IMR-90 (cell line): Measurements from ENCODE around the gene DPYD. TPM values are rescaled to one million over a fixed set of nuclear protein-coding genes. Genes with fewer than 3 reads are reported as not detected.

Experiments
- ATAC-seq: fragments of 200-7000 bp; cut with Tn5 transposase; 2 replicates; pipeline ENCODE4 v1.9.1; 2020; ENCODE audit warnings: low read depth, mild to moderate bottlenecking, moderate library complexity
- BruUV-seq: library from RNA; stranded (reverse); fragments of 400-500 nt; replicated peaks from 2 replicates; lab custom pipeline; 2021; lab: Mats Ljungman, UMichigan
- CTCF ChIA-PET: fragments of 300-600 bp; formaldehyde crosslinking; extraction: SDS; loops from one replicate; lab custom pipeline; 2021; ENCODE audit warnings: antibody characterized with exemption; lab: Yijun Ruan, JAX
- POLR2A ChIA-PET: fragments of 300-600 bp; sonication (Branson Sonifier 250); formaldehyde crosslinking; loops from one replicate; lab custom pipeline; 2022; ENCODE audit warnings: antibody characterized with exemption; ENCODE audit not compliant: unreplicated experiment; lab: Charles Lee
- DNase-seq: peaks from one replicate; pipeline ENCODE4 v3.0.0; 2013
- H2AFZ ChIP-seq: replicated peaks from 2 replicates; pipeline ENCODE3; 2013; ENCODE audit warnings: low read length, mild to moderate bottlenecking; ENCODE audit not compliant: poor library complexity
- H2AK5ac ChIP-seq: 2 replicates; pipeline ENCODE4 v1.6.1; 2013; ENCODE audit warnings: low read depth, low read length, inconsistent platforms
- H2AK9ac ChIP-seq: replicated peaks from 2 replicates; pipeline ENCODE3; 2013; ENCODE audit warnings: mild to moderate bottlenecking, low read depth, low read length, moderate library complexity; ENCODE audit not compliant: poor library complexity
- H2BK120ac ChIP-seq: 2 replicates; pipeline ENCODE4 v1.6.1; 2013; ENCODE audit warnings: low read depth, low read length, inconsistent platforms
- H2BK15ac ChIP-seq: 3 replicates; pipeline ENCODE4 v1.6.1; 2013; ENCODE audit warnings: low read depth, low read length, inconsistent platforms
- H2BK20ac ChIP-seq: 2 replicates; pipeline ENCODE4 v1.6.1; 2013; ENCODE audit warnings: low read depth, mild to moderate bottlenecking, inconsistent platforms, low read length, moderate library complexity
- H2BK5ac ChIP-seq: 2 replicates; pipeline ENCODE4 v1.6.1; 2013; ENCODE audit warnings: mild to moderate bottlenecking, low read depth, low read length, inconsistent platforms; ENCODE audit not compliant: poor library complexity, severe bottlenecking
- H3K14ac ChIP-seq: replicated peaks from 2 replicates; pipeline ENCODE4 v1.6.1; 2013; ENCODE audit warnings: low read depth, low read length, inconsistent platforms
- H3K18ac ChIP-seq: 2 replicates; pipeline ENCODE4 v1.6.1; 2013; ENCODE audit warnings: low read depth, low read length, control low read depth
- H3K23ac ChIP-seq: 2 replicates; pipeline ENCODE4 v1.6.1; 2013; ENCODE audit warnings: low read depth, low read length, inconsistent platforms
- H3K27ac ChIP-seq: 2 replicates; pipeline ENCODE4 v1.5.1; 2013; ENCODE audit warnings: mild to moderate bottlenecking, control low read depth, low read length; ENCODE audit not compliant: insufficient read depth
- H3K27me3 ChIP-seq: 2 replicates; pipeline ENCODE4 v1.6.1; 2013; ENCODE audit warnings: low read length; ENCODE audit not compliant: control insufficient read depth, insufficient read depth
- H3K36me3 ChIP-seq: 2 replicates; pipeline ENCODE4 v1.6.1; 2013; ENCODE audit warnings: low read length, mixed read lengths; ENCODE audit not compliant: control insufficient read depth, insufficient read depth
- H3K4ac ChIP-seq: 2 replicates; pipeline ENCODE4 v1.6.1; 2013; ENCODE audit warnings: low read depth, low read length, inconsistent platforms
- H3K4me1 ChIP-seq: 2 replicates; pipeline ENCODE4 v1.6.1; 2013; ENCODE audit warnings: low read length, mixed read lengths; ENCODE audit not compliant: control insufficient read depth, insufficient read depth
- H3K4me2 ChIP-seq: 2 replicates; pipeline ENCODE4 v1.6.1; 2013; ENCODE audit warnings: low read depth, mild to moderate bottlenecking, control low read depth, low read length, moderate library complexity
- H3K4me3 ChIP-seq: 2 replicates; pipeline ENCODE4 v1.5.1; 2013; ENCODE audit warnings: low read depth, mild to moderate bottlenecking, control low read depth, low read length, moderate library complexity; ENCODE audit not compliant: insufficient read depth
- H3K56ac ChIP-seq: 2 replicates; pipeline ENCODE4 v1.6.1; 2013; ENCODE audit warnings: low read length, inconsistent platforms; ENCODE audit not compliant: insufficient read depth; ENCODE audit errors: extremely low read depth
- H3K79me1 ChIP-seq, 2 experiments: 2 replicates each; pipeline ENCODE4 v1.6.1; 2013; ENCODE audit warnings: low read length in 2 of 2, inconsistent platforms in 1 of 2, low read depth in 1 of 2
- H3K9ac ChIP-seq: 2 replicates; pipeline ENCODE4 v1.6.1; 2013; ENCODE audit warnings: low read depth, low read length, control low read depth
- H3K9me1 ChIP-seq: 2 replicates; pipeline ENCODE4 v1.6.1; 2013; ENCODE audit warnings: low read length, inconsistent platforms; ENCODE audit not compliant: insufficient read depth
- H3K9me3 ChIP-seq: 2 replicates; pipeline ENCODE4 v1.6.1; 2013; ENCODE audit warnings: low read length; ENCODE audit not compliant: control insufficient read depth, insufficient read depth
- H4K20me1 ChIP-seq: 2 replicates; pipeline ENCODE4 v1.6.1; 2013; ENCODE audit warnings: low read length, inconsistent platforms; ENCODE audit not compliant: insufficient read depth
- H4K5ac ChIP-seq: 2 replicates; pipeline ENCODE4 v1.6.1; 2013; ENCODE audit warnings: mild to moderate bottlenecking, low read depth, low read length, control low read depth
- H4K8ac ChIP-seq, 2 experiments: 2 replicates each; pipeline ENCODE4 v1.6.1; 2013; ENCODE audit warnings: low read depth in 2 of 2, low read length in 2 of 2, control low read depth in 1 of 2, inconsistent platforms in 1 of 2
- H4K91ac ChIP-seq: 2 replicates; pipeline ENCODE4 v1.6.1; 2013; ENCODE audit warnings: low read depth, low read length, inconsistent platforms; ENCODE audit not compliant: insufficient read depth
- BHLHE40 ChIP-seq: fragments of 150-350 bp; IDR thresholded peaks from 2 replicates; pipeline ENCODE4 v1.6.1; 2016; ENCODE audit warnings: mild to moderate bottlenecking, low read depth, low read length
- CEBPB ChIP-seq: IDR thresholded peaks from 2 replicates; pipeline ENCODE4 v1.6.1; 2012; ENCODE audit warnings: low read depth, low read length, improper control_type of control experiment
- CHD1 ChIP-seq: IDR thresholded peaks from 2 replicates; pipeline ENCODE4 v1.6.1; 2012; ENCODE audit warnings: low read depth, low read length, improper control_type of control experiment
- CTCF ChIP-seq: conservative IDR thresholded peaks from 2 replicates; pipeline ENCODE4 v1.5.1; 2012; ENCODE audit warnings: mild to moderate bottlenecking, low read depth, low read length, improper control_type of control experiment
- ELK1 ChIP-seq: fragments of 150-350 bp; IDR thresholded peaks from 2 replicates; pipeline ENCODE4 v1.6.1; 2016; ENCODE audit warnings: low read depth, mild to moderate bottlenecking, low read length, moderate library complexity, borderline replicate concordance
- FOS ChIP-seq: fragments of 150-350 bp; IDR thresholded peaks from 2 replicates; pipeline ENCODE4 v1.6.1; 2016; ENCODE audit warnings: low read depth, low read length
- MAZ ChIP-seq: IDR thresholded peaks from 2 replicates; pipeline ENCODE4 v1.6.1; 2012; ENCODE audit warnings: low read depth, mild to moderate bottlenecking, low read length, improper control_type of control experiment, moderate library complexity, borderline replicate concordance
- NFE2L2 ChIP-seq: fragments of 150-350 bp; IDR thresholded peaks from 2 replicates; pipeline ENCODE4 v1.6.1; 2016; ENCODE audit warnings: low read depth, mild to moderate bottlenecking, low read length
- POLR2A ChIP-seq: IDR thresholded peaks from 2 replicates; pipeline ENCODE4 v1.6.1; 2012; ENCODE audit warnings: mild to moderate bottlenecking, low read depth, low read length
- RAD21 ChIP-seq: IDR thresholded peaks from 2 replicates; pipeline ENCODE4 v1.6.1; 2012; ENCODE audit warnings: low read length, improper control_type of control experiment
- RCOR1 ChIP-seq: IDR thresholded peaks from 2 replicates; pipeline ENCODE4 v1.6.1; 2012; ENCODE audit warnings: mild to moderate bottlenecking, low read length, improper control_type of control experiment; ENCODE audit not compliant: insufficient replicate concordance
- RFX5 ChIP-seq: IDR thresholded peaks from 2 replicates; pipeline ENCODE4 v1.8.0; 2012; ENCODE audit warnings: low read depth, mild to moderate bottlenecking, low read length, moderate library complexity
- SMC3 ChIP-seq: fragments of 150-350 bp; IDR thresholded peaks from 2 replicates; pipeline ENCODE4 v1.6.1; 2016; ENCODE audit warnings: low read depth, mild to moderate bottlenecking, antibody characterized with exemption, low read length, moderate library complexity
- USF2 ChIP-seq: fragments of 150-350 bp; IDR thresholded peaks from 2 replicates; pipeline ENCODE4 v1.6.1; 2017; ENCODE audit warnings: mild to moderate bottlenecking, antibody characterized with exemption, low read length, low read depth
- WGBS, 2 experiments: methylation state at CpG; one replicate each; pipeline versions ENCODE4 v1.1.5 to v1.1.7; 2013; ENCODE audit warnings: missing lambda C conversion rate in 2 of 2; ENCODE audit not compliant: insufficient read length in 1 of 2; ENCODE audit errors: extremely low coverage in 2 of 2; 5-methylcytosine and 5-hydroxymethylcytosine counted together
- dilution Hi-C: fragments of 300-500 bp; cut with HindIII; formaldehyde crosslinking; loops from one replicate; pipeline ENCODE4 v1.14.3; 2018; ENCODE audit warnings: low sequenced_read_pairs; ENCODE audit not compliant: unreplicated experiment
- in situ Hi-C: fragments of 300-500 bp; cut with MboI; formaldehyde crosslinking; loops from 3 replicates; pipeline ENCODE4 v1.14.3; 2019; ENCODE audit warnings: low sequenced_read_pairs, inconsistent platforms, mixed read lengths
- intact Hi-C: fragments of 100-400 bp; cut with micrococcal nuclease; formaldehyde crosslinking; loops from 2 replicates; pipeline ENCODE4 v1.10.0; 2022
- polyA plus RNA-seq, 3 experiments: library from polyadenylated mRNA; depleted of rRNA; stranded (reverse); fragments of >200 nt; gene quantifications; 2 replicates each; pipeline ENCODE4 v1.2.3, GENCODE V29; 2012; ENCODE audit warnings: low replicate concordance in 1 of 3
- total RNA-seq: library from RNA; depleted of rRNA; stranded (reverse); fragments of >200 nt; gene quantifications from 2 replicates; pipeline ENCODE4 v1.2.3, GENCODE V29; 2012

The DPYD gene
- total and polyA plus RNA-seq, 2 of the 4 experiments (the other 2 are of a cell fraction) = 9.3 to 47.3 TPM

GRCh38 chr1:97254731-97255463 is 665.9 kb downstream of the DPYD start:
- no peak for DNase-seq

More at GRCh38 chr1:97254731-97255463, 665.9 kb downstream of the DPYD start:
- H3K23ac ChIP-seq = no peak overlapping the region
- CTCF ChIA-PET = no interaction called here
- H4K5ac ChIP-seq = no peak overlapping the region
- no peak overlapping the region for H2BK20ac ChIP-seq
- no peak overlapping the region for H3K4me2 ChIP-seq
- no peak overlapping the region for H3K9ac ChIP-seq
- no peak overlapping the region for H3K18ac ChIP-seq
- no peak overlapping the region for H2AFZ ChIP-seq
- H3K79me1 ChIP-seq = no peaks in the 10 kb centered on the region
- no peaks in the 10 kb centered on the region for H3K4me1 ChIP-seq
- TF ChIP-seq RAD21 (no peak), CEBPB (no peak), RFX5 (no peak), RCOR1 (no peak), SMC3 (no peak), MAZ (no peak), FOS (no peak), CTCF (no peak), USF2 (no peak), CHD1 (no peak), NFE2L2 (no peak), POLR2A (no peak), BHLHE40 (no peak), ELK1 (no peak)
- H4K20me1 ChIP-seq = no peaks in the 10 kb centered on the region
- H3K4ac ChIP-seq = no peak overlapping the region
- ATAC-seq = no peak
- no peak overlapping the region for H2AK9ac ChIP-seq
- no peak overlapping the region for H3K56ac ChIP-seq
- dilution Hi-C loops = no loop called here
- no CpG with 5 or more reads among the region's 4 CpGs for WGBS, 2 experiments
- no peak overlapping the region for H3K14ac ChIP-seq
- H3K9me3 ChIP-seq = no peaks in the 10 kb centered on the region
- no peak overlapping the region for H3K27ac ChIP-seq
- intact Hi-C loops = no loop called here
- in situ Hi-C loops = no loop called here
- H2BK120ac ChIP-seq = no peak overlapping the region
- no peak overlapping the region for H3K4me3 ChIP-seq
- no peak overlapping the region for H2AK5ac ChIP-seq
- H2BK15ac ChIP-seq = no peak overlapping the region
- no peak overlapping the region for H4K91ac ChIP-seq
- H2BK5ac ChIP-seq = no peak overlapping the region
- H3K36me3 ChIP-seq = no peaks in the 10 kb centered on the region
- POLR2A ChIA-PET = no interaction called here
- no TSS peak for BruUV-seq
- H3K9me1 ChIP-seq = no peaks in the 10 kb centered on the region
- no peak overlapping the region for H4K8ac ChIP-seq
- no peaks in the 10 kb centered on the region for H3K27me3 ChIP-seq
